GM21360 (cell line): ENCODE data around the gene ALDH4A1.
"Not testable (repeated sequence)": the region's sequence is repeated elsewhere in the genome, so short reads cannot be mapped to it uniquely, and the experiment has no call there.

Source experiments
- ATAC-seq: cut with Tn5 transposase; IDR thresholded peaks from one replicate; pipeline ENCODE4 v1.9.1; 2021; ENCODE audit warnings: mild to moderate bottlenecking, moderate library complexity; ENCODE audit not compliant: unreplicated experiment

The ALDH4A1 gene

DNA sequence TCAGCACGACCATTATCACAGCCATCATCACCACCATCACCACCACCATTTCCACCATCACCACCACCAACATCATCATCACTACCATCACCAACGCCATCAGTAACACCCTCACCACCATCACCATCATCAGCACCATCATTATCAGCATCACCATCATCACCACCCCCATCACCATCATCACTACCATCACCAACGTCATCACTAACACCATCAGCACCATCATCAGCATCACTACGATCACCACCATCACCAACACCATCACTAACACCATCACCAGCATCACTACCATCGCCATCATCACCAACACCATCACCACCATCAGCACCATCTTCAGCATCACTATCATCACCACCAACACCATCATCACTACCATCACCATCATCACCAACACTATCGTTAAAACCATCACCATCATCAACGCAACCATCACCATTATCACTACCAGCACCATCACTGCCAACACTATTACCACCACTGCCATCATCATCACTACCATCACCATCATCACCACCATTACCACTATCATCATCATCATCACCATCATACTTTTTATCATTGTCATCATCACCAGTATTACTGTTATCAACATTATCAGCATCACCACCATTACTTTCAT, 44.2 kb downstream of the ALDH4A1 start:
- ATAC-seq, result no peak

DNA sequence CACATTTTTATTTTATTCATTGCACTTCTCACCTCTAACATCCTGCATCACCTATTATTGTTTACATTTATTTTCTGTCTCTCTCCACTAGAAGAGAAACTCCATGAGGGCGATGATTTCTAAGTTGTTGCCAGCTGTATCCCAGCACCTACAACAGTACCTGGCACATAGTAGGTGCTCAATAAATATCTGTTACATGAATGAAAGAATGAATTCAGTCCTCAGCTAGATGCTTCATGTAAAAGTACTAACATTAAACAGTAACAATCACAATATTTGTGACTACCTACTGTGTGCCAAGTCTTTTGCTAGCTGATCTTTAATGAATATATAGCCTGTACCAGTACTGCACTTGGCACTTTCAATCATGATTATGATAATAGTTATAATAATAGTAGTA, 45.9 kb downstream of the ALDH4A1 start:
- ATAC-seq, result no peak

DNA sequence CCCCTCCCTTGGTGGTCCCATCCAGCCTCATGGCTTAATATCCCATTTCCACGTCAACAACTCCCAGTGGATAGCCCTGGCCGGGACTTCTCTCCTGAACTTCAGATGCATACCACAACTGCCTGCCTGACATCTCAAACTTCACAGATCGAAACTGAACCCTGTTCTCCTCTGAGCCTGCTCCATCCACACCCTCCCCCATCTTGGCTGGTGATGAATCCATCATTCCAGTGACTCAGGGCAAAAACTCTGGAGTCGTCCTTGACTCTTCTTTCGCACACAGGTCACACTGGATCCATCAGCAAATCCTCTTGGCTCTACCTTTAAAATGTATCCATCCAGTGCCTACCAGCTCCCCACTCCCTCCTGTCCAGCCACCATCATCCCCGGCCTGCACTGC, 46.8 kb downstream of the ALDH4A1 start:
- no peak for ATAC-seq

DNA sequence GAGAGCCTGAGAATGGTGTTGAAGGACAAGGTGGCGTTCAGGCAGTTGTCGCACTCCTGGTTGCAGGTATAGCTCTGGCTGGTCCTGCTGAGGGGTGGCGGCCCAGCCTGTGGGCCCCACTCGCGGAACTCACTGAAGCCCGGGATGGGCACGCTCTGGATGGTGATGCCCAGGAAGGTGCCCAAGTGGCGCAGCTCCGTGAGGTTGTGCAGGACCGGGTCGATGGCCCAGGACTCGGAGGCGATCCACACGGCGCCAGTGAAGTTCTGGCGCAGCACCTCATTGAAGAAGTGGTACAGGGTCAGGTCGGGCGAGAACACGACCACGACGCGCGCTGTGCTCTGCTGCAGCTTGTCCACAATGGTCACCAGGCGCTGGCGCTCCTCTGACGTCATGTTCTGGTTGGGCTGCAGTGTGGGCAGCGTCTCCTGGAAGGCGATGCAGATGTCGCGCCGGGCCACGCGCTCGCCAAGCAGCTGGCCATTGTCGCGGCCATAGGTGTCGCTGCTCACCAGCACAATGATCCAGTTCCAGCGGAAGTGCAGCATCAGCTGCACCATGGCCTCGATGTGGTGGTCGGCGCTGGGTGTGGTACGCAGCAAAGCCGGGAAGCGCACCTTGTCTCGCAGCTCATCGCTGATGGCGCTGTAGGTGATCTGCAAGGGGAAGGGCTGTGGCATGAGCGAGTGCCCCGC, 47.9 kb downstream of the ALDH4A1 start:
- no peak for ATAC-seq

DNA sequence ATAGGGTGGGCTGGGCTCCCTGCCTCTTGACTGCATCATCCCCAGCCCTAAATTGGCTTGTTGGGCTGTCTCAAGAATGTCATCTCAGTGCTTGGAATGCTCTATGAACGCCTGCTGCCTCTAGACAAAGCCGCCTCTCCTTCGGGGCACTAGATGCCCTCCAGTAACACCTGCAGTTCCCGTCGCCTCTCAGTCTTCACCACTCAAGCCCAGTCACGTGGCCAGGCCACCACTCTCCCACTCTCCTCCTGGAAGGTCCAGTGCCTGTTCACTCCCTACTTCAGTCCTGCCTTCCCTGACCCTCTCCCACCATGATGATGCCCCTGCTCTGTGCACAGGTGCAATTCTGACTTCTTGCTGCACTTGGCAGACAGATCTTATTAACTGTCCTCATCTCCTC, 49.9 kb downstream of the ALDH4A1 start:
- no peak for ATAC-seq

DNA sequence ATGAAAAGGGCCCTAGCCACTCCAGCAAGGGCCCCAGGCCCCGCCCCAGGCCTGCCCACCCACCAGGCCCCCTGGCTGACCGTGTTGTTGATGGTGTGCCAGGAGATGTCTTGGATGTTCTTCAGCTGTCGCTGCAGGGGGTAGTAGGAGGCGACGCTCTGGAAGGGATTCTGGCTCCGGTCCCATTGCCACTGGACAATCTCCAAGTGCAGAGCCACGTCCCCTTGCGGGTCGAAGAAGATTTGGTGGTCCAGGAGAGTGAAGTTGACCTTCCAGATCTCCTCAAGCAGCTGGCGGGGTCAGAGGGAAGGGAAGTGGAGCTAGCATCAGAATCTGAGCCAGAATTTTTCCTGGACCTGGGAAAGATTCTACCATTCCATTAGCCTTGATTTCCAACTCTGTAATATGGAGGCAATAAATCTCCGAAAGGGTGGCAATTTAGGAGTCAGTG, 53.1 kb downstream of the ALDH4A1 start:
- no peak for ATAC-seq

DNA sequence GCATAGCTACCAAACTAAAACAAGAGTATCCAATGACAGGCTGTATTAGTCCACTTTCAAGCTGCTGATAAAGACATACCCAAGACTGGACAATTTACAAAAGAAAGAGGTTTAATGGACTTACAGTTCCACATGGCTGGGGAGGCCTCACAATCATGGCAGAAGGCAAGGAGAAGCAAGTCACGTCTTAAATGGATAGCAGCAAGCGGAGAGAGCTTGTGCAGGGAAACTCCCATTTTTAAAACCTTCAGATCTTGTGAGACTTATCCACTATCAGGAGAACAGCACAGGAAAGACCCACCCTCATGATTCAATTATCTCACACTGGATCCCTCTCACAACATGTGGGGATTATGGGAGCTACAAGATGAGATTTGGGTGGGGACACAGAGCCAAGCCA, 54.6 kb downstream of the ALDH4A1 start:
- not testable (repeated sequence) for ATAC-seq

DNA sequence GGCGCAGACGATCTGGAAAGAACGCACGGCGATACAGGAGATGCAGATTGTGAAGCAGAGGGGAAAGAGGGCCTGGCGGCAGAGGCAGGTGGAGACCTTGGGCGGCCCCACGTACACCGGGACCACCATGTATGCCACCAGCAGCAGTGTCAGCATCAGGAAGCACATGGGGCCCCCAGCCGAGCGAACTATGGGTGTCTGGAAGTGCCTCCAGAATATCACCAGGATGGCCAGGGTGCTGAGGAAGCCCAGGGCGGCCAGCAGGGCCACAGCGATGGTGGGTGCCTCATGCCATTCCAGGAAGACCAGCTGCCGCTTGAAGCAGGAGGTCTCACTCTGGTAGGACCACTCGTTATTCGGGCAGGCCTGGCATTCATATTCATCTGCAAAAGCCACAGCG, 62.2 kb downstream of the ALDH4A1 start:
- ATAC-seq, result no peak

DNA sequence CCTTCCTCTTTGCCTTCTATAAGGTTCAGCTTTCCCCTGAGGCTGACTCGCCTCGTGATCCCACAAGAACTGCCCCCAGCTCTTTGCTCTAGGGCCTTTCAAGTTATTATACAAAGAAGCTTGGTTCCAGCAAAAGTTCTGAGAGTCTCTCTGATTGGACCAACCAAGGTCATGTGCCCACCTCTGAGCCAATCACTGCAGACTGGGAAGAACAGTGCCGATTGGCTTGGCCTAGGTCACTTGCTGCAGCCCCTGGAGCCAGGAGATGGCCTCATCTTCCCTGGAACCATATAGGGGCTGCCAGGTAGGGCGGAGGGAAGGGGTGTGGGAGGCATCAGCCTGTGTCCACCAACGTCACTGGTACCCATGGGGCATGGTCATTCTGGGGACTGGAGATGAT, 65.7 kb downstream of the ALDH4A1 start:
- ATAC-seq, result no peak

DNA sequence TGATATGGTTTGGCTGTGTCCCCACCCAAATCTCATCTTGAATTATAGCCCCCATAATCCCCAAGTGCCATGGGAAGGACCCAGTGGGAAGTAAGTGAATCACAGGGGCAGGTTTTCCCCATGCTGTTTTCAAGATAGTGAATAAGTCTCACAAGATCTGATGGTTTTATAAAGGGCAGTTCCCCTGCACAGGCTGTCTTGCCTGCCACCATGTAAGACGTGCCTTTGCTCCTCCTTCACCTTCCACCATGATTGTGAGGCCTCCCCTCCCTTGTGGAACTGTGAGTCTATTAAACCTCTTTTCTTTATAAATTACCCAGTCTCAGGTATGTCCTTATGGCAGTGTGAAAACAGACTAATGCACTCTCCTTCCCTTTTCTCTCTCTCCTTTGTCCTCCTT, 70.0 kb downstream of the ALDH4A1 start:
- not testable (repeated sequence) for ATAC-seq

DNA sequence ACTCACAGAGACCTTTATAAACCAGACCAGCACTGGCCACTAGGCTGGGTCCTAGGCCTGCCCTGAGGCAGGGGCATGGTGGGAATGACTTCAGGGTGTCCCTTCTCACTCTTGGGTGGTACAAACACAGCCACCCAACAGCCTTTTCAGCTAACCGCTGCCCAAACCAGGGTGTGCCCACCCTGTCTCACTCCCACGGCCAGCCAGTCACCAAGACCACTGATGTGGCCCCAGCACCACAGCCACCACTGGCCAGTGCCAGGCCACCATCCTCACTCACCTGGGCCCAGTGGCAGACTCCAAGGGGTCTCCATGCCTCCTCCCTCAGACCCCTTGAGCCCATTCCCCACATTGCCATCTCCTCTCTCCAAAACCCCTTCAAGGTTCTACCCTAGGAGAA, 70.7 kb downstream of the ALDH4A1 start:
- ATAC-seq, result no peak

DNA sequence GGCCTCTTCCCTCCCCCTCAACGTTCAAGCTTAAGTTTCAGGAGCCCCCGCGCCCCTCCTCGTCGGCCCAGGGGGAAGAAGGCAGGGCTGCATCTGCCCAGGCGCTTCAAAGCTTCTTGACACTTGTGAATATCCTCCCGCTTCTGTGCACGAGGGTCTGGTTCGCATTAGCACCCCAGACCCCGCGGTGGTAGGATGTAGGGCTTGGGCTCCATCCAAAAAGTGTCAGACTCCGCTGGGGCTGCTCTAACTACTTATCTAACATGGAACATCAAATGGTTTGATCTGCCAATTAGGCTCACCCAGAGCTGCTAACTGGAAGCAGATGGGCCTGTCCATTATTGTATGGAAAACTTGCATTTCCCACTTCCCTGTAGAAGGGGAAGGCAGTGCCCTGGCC, 71.8 kb downstream of the ALDH4A1 start:
- no peak for ATAC-seq

DNA sequence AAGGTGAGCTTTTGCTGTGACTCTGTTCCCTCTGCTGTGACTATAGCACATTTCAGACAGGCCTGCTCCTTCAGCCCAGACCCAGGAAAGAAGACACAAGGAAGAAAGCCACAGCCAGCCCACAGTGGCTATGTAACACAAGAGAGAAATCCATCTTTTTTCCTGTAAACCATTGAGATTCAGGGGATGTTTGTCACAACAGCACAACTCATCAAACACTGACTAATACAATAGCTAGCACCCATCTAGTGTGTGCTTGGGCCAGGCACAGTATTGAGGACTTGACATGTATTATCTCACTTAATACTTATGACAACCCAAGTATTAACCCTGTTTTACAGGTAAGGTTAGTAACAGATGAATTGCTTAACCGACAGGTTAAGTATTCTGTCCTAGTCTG, 72.7 kb downstream of the ALDH4A1 start:
- ATAC-seq, result no peak

DNA sequence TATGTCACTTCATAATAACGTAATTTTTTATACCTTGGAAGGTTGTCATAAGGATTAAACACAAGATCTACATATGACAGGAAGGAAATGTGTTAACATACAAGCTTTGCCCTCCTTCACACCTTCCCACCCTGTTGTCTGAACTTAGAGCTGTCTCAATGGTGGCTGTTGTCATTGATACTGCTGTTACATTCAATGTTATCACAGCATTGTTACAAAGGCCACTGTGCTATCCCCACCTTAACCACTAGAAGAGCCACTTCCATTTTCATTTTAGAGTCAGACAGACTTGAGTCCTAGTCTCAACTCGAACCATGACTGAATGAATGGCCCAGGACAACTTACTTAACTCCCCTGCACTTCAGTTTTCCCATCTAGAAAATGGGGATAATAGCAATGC, 74.1 kb downstream of the ALDH4A1 start:
- ATAC-seq, result no peak

DNA sequence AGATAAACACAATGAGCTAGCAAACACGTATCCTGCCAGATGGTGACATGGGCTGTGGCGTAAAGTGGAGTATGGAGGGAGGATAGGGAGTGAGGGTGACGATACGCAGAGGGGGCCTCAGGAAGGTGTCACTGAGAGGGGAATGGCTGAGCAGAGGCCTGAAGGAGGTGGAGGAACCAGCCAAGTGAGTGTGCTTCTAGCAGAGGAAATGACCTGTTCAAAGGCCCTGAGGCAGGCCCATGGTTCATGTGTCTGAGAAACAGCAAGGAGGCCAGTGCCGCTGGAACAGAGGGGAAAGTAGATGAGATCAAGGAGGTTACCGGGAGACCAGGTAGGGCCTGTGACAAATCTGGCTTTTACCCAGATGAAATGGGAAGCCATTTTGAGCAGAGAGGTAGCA, 78.9 kb downstream of the ALDH4A1 start:
- no peak for ATAC-seq
